ENCODE data around the gene NOTUM. TPM values are rescaled to one million over a fixed set of nuclear protein-coding genes. Genes with fewer than 3 reads are reported as not detected.

Gene NOTUM
- total RNA-seq, 1 donor from 2014 or later: 1.7 TPM

GRCh38 chr17:81966343-81967243, 5.6 kb upstream of the NOTUM start:
- Histone ChIP-seq H3K4me1 (ENCODE audit: insufficient read depth, low read length) (peaks cover 7% of the 10 kb centered on the region), H3K36me3 (ENCODE audit: insufficient read depth, low read length) (no peaks in the 10 kb centered on the region), H3K79me2 (ENCODE audit: insufficient read depth, low read length) (no peaks in the 10 kb centered on the region), H3K27ac (ENCODE audit: low read depth, low read length) (no peak overlapping the region), H3K4me2 (ENCODE audit: low read length) (no peak overlapping the region), H4K20me1 (ENCODE audit: insufficient read depth, low read length) (no peaks in the 10 kb centered on the region), H3K9me3 (ENCODE audit: insufficient read depth, low read depth, low read length) (no peaks in the 10 kb centered on the region), H3K27me3 (ENCODE audit: insufficient read depth, low read length) (peaks cover 31% of the 10 kb centered on the region), H3K4me3 (ENCODE audit: insufficient read depth, low read depth, low read length) (no peak overlapping the region), H3K9ac (ENCODE audit: low read length) (no peak overlapping the region), H2AFZ (ENCODE audit: low read depth, low read length) (no peak overlapping the region)
- H3K4me1 Mint-ChIP-seq (ENCODE audit: low read depth, unreplicated experiment): peaks cover 2% of the 10 kb centered on the region
- TF ChIP-seq EZH2 (IDR thresholded peaks at IDR 0.05; ENCODE audit: insufficient read depth, low read length) (no peak), CTCF (IDR thresholded peaks at IDR 0.05; ENCODE audit: insufficient read depth, low read depth, low read length) (no peak)
- H3K36me3 Mint-ChIP-seq (ENCODE audit: low read depth, unreplicated experiment): no peaks in the 10 kb centered on the region
- H3K27ac Mint-ChIP-seq (ENCODE audit: unreplicated experiment): no peak overlapping the region
- FAIRE-seq: no peak
- no peak for DNase-seq (ENCODE audit: low read depth)
- no peak overlapping the region for H3K4me3 Mint-ChIP-seq (ENCODE audit: unreplicated experiment)
- peaks cover 16% of the 10 kb centered on the region for H3K27me3 Mint-ChIP-seq (ENCODE audit: low read depth, unreplicated experiment)
- H3K9me3 Mint-ChIP-seq (ENCODE audit: unreplicated experiment): no peaks in the 10 kb centered on the region

GRCh38 chr17:81964081-81964849, 3.3 kb upstream of the NOTUM start:
- H3K4me1 ChIP-seq (ENCODE audit: insufficient read depth, low read length): peaks cover 7% of the 10 kb centered on the region
- H3K27ac Mint-ChIP-seq (ENCODE audit: unreplicated experiment): no peak overlapping the region
- no peak overlapping the region for H3K4me2 ChIP-seq (ENCODE audit: low read length)
- no peaks in the 10 kb centered on the region for H3K79me2 ChIP-seq (ENCODE audit: insufficient read depth, low read length)
- DNase-seq (ENCODE audit: low read depth): no peak
- H3K36me3 ChIP-seq (ENCODE audit: insufficient read depth, low read length): no peaks in the 10 kb centered on the region
- H3K4me3 Mint-ChIP-seq (ENCODE audit: unreplicated experiment): no peak overlapping the region
- H3K36me3 Mint-ChIP-seq (ENCODE audit: low read depth, unreplicated experiment): no peaks in the 10 kb centered on the region
- no peak overlapping the region for H3K4me3 ChIP-seq (ENCODE audit: insufficient read depth, low read depth, low read length)
- TF ChIP-seq CTCF (IDR thresholded peaks at IDR 0.05; ENCODE audit: insufficient read depth, low read depth, low read length) (no peak), EZH2 (IDR thresholded peaks at IDR 0.05; ENCODE audit: insufficient read depth, low read length) (no peak)
- H3K9me3 Mint-ChIP-seq (ENCODE audit: unreplicated experiment): no peaks in the 10 kb centered on the region
- no peak for FAIRE-seq
- H3K4me1 Mint-ChIP-seq (ENCODE audit: low read depth, unreplicated experiment): peaks cover 2% of the 10 kb centered on the region
- no peak overlapping the region for H3K9ac ChIP-seq (ENCODE audit: low read length)
- no peaks in the 10 kb centered on the region for H3K9me3 ChIP-seq (ENCODE audit: insufficient read depth, low read depth, low read length)
- H3K27ac ChIP-seq (ENCODE audit: low read depth, low read length): no peak overlapping the region
- no peaks in the 10 kb centered on the region for H4K20me1 ChIP-seq (ENCODE audit: insufficient read depth, low read length)
- no peak overlapping the region for H2AFZ ChIP-seq (ENCODE audit: low read depth, low read length)
- H3K27me3 Mint-ChIP-seq (ENCODE audit: low read depth, unreplicated experiment): peaks cover 12% of the 10 kb centered on the region
- H3K27me3 ChIP-seq (ENCODE audit: insufficient read depth, low read length): peaks cover 37% of the 10 kb centered on the region
